ENCODE results near the gene TMEM132D.

The TMEM132D gene

DNA sequence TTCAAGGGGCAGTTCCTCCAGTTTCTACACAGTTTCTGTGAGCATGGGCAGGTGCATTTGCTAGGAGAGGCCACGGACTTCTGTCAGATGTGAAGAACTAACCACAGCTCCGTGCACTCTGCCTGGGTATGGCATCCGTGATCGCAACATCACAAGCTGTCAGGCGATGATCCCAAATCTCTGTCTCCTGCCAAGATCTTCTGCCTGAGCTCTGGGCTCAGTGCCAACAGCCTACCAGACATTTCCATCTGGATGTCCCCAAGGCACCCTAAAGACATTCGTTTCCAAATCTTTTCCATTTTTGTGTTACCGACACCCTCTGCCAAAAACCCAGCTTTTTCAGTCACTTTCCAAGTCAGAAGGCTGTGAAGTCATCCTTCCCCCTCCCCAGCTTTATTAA is 758.4 kb downstream of the TMEM132D start:
- DNase-seq, result no peak

DNA sequence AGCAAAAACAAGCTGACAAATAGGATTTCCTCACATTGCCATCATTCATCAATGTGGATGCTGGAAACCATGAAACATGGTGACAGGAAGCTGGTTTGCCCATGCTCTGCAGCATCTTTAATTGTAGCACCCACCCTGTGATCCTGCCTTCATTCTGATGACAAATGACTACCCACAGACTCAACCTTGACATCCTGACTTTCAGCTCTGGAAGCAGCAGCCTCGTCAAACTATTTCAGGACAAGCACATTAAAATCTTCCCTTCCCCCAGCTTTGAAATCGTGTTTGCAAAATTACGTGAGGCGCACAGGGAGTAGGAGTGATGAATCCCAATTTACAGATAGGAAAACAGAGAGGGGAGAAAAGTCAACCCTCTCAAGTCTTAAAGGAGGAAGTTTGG is 765.0 kb downstream of the TMEM132D start:
- DNase-seq, result no peak

DNA sequence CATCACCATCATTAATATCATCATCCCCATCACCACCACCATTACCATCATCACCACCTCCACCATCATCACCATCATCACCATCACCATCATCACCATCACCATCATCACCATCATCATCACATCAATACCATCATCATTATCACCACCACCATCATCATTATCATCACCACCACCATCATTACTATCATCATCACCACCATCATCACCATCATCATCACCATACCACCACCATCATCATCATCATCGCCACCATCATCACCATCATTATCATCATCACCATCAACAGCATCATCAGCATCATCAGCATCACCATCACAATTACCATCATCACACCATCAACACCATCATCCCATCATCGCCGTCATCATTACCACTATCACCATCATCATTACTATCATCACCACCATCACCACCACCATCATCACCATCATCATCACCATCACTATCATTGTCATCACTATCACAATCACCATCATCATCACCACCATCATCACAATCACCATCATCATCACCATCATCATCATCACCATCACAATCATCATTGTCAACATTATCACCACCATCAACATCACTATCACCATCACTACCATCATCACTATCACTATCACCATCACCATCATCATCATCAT is 767.0 kb downstream of the TMEM132D start:
- DNase-seq, result no peak

DNA sequence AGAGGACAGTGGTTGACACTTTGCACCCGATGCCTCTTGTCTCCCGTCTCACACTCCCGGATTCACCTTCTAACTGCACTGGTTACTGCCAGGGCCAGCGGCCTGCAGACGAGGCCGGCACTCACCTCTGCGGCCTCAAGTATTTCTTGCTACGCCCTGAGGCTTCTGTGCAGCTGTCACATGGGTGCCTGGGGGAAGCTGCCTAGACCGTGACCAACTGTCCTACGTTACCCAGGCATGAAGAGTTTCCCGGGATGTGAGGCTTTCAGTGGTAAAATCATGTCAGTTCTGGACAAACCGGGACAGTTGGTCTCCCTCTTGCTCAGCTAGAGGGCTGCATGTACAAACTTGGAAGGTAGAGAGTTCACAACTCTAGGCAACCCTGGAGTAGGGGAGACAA is 776.1 kb downstream of the TMEM132D start:
- DNase-seq, result no peak

DNA sequence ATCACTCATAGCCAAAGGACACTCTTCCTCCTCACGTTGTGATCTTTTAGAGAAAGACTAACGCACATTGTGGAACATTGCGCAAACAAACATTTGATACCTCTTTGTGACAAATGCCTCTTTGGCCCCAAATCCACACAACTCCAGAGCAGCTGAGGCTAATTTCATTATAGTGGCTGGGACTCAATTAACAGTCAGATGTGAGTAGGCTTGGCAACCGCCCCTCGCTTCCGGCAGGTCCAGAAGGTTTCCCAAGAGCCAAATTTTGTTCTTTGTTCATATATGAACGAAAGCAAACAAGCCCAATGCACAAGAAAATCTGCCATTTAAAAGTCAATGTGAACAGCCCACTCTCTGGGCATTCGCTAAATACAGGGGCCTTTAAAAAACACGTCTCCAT is 776.6 kb downstream of the TMEM132D start:
- no peak for DNase-seq

DNA sequence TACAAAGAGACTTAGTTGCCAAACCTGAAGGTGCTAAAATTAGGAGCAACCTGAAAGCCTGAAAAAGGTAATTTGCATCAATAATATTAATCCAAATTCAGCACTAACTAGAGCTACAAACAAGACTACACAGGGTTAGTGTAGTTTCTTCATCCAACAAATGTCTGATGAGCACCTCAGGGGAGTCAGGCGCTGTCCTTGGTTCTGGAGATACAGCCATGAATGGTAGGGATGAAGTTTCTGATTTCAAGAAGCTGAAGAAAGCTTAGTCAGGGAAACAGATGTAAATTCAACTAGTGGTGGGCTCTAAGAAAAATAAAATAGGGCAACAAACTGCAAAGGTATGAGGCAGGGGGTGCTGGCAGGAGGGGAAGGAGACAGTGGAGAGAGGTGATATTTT is 784.3 kb downstream of the TMEM132D start:
- no peak for DNase-seq

DNA sequence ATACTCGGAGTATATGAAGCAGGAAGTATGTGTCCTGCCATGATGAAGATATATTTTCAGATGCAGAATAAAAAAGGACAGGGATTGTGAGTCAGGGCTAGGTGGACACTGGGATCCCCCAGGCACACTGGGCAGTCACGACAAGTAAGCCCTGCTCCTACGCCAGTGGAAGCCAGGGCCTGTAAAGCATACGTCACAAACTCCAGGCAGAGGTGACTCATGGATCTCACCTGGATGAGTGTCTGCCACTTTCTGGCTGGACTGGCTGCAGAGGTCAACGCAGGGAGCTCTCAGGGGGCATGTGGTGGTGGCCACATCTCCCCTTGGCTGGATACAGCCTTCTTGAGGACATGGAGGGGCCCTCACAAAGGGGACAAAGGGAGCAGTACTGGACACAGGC is 788.3 kb downstream of the TMEM132D start:
- DNase-seq, result no peak

DNA sequence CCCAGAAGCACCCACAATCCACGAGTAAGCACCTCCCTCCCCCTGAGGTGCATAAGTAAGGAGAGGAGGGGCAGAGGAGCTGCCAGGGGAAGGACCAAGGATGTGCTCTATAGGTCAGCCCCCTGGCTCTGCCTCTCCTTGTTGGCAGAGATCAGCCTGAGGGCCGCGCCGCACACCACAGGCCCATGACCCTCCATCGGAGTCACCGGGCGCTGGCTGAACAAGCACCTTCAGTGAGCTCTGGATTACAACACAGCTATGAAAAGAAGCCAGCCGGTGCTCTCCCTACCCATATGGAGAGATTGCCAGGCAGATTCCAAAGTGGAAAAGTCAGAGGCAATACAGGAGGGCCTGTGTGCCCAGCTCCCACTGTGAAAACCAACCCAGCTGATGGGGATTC is 793.2 kb downstream of the TMEM132D start:
- DNase-seq, result no peak

DNA sequence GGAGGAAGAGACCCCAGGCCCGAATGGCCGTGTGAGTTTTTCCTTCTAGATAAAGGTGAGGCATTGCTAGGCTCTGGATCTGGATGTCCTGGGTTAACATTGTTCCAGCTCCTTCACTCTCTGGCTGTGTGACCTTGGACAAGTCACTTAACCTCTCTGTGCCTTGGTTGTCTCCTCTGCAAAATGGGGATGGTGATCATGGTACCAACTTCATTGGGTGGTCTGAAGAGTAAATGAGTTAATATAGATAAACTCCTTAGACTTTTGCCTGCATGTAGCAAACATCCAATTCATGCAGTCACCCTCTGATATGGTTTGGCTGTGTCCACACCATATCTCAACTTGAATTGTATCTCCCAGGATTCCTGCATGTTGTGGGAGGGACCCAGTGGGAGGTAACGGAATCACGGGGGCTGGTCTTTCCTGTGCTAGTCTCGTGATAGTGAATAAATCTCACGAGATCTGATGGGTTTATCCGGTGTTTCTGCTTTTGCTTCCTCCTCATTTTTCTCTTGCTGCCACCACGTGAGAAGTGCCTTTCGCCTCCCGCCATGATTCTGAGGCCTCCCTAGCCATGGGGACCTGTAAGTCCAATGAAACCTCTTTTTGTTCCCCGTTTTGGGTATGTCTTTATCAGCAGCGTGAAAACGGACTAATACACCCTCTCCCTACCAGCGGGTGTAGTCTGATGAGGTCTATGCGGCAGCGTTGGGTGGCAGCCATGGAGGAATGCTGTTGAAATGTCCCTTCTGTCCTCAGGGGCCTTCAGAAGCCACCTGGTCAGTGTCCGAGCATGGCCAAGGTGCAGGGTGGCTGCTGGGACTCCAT is 794.4 kb downstream of the TMEM132D start:
- DNase-seq, result no peak

DNA sequence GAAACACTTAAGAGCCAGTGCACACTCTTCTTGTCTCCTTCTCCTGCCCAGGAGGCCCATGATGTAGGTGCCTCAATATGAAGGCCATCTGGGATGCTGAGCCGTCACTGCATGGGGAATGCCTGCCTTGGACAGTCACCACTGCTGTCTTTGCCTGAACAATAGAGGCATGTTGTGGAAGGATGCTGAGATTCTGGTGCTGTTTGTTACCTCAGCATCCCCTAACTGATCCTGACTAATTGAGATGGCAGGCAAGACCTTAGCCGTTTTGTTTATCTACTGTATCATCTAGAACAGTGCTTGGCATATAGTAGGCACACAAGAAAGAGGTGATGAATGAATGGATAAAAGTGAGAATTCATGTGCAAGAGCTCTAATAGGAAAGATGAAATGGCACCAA is 797.1 kb downstream of the TMEM132D start:
- DNase-seq, result no peak

DNA sequence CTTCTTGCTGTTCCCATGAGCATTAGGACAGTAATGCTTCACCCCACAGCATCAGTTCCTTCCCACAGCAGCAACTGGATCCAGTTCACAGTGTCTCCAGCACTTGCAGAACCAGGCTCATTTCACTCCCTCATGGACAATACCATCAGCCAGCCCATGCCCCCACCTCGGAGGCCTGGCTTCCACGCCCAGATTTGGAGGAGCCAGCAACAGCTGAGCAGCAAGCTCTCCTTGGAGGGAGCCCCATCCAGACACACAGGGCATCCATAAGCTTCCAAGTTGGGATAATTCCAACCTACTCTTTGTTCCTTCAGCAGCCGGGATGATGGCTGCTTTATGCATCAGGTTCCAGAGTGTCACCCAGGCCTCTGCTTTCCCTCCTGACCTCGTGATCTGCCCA is 800.6 kb downstream of the TMEM132D start:
- no peak for DNase-seq

DNA sequence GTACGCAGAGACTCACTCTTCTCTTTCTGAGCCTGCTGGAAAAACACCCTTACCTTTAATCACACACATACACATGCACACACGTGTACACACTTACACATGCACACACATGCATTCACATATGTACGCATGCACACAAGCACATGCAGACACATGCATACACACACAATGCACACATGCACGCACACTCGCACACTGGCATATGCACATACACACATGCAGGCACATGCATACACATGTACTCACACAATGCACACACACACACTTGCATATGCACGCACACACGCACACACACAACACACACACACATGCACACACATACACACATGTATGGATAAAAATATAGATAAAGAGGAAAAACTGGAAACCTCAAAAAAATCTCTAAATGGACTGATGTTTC is 801.6 kb downstream of the TMEM132D start:
- DNase-seq, result no peak

DNA sequence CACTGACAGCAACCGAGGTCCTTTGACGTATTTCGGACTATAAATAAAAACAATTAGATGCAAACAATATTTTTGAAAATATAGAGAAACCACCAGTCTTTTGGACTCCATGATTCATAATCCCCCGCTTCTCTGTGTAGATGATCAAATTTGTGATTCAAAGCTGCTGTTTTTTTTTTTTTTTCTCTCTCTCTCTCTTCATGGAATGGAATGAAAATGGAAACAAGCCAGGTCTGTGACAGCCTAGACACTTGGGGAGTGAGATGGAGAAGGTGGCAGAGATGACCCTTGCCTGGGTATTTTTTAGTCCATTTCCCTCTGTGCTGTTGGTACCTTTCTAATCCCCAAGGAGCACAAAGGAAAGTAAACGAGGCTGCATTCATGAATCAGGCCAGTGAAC is 802.0 kb downstream of the TMEM132D start:
- DNase-seq, result no peak

DNA sequence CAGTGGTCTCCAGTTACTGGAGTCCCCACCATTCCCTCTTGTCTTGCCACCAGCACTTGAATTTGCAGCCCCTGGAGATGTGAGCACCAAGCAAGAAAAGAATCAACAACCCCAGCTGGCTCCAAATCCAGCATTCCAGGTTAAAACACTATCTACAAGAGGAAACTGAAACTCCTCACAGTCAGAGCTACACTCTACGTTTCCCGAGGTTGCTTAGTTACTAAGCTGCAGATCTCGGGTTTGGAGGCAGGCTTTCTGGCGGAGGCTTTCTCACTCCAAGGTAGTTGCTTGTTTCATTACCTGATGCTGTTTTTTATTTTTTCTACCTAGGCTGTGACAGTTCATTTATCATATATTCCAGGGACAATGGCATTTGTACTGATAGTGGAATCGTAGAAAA is 802.4 kb downstream of the TMEM132D start:
- no peak for DNase-seq

DNA sequence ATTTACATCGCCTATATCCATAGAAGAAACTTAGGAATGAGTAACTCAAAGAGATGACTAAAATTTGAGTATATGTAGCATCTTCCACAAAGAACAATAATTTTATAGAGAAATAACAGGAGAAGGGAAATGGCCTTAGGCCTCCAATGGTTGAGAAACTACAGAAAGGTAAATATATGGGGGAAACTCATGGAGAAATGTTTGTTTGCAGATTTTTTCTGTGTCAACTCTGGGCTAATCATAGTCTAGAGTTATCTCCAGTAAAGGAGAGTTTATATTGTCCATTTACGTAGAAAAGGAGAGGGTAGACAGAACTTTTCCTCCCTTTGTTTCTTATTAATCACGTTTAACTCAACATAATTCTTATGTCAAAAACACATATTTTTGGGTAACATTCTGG is 806.4 kb downstream of the TMEM132D start:
- DNase-seq, result no peak

DNA sequence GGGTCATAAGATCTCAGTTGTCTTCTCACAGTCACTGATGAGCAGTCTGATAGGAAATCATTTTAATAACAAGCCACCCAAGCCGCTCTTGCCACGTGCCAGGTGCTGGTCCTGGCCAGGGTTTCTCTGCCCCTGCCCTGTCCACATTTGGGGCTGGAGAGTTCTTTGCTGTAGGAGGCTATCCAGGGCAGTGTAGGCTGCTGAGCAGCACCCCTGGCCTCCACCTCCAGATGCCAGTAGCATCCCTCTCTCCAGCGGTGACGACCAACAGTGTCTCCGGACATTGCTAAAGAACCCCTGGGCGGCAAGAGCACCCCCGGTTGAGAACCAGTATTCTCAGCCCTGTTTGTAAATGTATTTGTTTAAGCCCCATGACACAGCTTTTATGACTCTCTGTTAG is 806.9 kb downstream of the TMEM132D start:
- DNase-seq, result no peak

DNA sequence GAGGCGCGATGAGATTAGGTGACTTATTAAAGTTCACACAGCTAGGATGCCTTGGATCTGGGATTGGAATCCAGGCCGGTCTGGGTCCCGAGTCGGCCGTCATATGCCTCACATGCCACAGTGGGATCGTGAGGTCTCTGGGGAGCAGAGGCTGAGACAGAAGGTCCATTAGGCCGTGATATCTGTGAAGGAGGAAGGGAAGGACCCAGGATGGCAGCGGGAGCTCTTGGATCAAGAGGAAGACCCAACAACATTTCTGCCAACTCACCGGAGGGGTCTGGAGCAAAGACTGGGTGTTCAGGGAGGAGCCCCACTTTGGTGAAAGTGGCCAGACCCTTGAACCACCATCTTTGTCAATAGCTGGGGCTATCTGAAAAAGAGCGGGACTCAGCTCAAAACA is 807.6 kb downstream of the TMEM132D start:
- no peak for DNase-seq

DNA sequence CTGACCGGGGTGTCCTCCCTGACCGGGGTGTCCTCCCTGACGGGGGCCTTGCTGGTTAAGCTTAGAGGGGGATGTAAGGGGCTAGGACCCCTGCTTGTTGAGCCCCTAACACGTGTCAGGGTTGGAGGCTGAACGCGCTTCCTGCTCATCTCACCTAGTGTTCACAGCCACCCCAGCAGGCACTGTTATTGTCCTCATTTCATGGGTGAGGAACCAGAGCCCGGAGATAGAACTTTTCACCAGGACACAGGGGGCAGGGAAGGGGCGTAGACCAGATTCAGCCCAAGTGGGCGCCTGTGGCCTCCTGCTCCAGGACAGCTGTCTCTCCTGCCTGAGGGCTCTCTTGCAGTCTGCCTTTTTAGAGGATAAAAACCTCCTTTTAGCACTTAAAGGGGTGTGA is 814.2 kb downstream of the TMEM132D start:
- DNase-seq, result no peak

DNA sequence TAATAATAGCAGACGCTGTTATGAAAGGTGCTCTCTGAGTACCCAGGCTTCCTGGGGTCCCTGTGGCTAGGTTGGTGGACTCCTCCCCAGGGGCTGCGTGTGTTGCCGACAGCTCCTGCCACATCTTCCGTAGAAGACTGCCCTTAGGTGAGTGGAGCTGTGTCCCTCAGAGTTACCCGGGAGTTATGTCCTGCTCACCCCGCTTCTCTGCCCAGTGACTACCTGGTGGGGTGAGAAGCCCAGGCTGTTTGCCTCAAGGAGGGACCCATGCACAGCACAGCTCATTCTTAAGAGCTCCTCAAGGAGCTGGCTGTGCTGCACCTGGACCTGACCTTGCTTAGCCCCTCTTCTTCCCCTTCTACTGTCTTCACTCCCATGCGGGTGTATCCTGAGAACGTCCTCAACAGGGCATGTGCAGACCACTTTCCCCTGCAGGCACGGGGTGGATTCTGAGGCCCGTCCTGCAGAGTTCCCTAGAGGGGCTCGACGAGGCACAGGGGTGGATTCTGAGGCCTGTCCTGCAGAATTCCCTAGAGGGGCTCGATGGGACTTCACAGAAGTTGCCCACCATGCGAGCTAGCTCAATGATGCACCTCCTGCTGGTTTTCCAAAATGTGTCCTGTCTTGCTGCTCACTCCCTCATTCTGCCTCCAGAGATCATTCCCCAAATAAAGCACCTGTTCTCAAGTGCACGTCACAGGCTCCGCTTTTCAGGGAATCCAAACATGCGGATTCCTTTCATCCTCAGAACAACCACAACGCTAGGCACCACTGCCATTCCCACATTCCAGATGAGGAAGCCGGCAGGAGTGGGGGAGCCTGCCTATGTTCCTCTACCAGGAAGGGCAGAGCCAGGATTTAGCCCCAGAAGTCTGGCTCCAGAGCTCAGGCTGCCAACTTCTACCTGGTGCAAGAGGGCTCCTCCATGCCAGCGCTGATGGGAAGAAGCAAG is 818.7 kb downstream of the TMEM132D start:
- DNase-seq, result no peak

DNA sequence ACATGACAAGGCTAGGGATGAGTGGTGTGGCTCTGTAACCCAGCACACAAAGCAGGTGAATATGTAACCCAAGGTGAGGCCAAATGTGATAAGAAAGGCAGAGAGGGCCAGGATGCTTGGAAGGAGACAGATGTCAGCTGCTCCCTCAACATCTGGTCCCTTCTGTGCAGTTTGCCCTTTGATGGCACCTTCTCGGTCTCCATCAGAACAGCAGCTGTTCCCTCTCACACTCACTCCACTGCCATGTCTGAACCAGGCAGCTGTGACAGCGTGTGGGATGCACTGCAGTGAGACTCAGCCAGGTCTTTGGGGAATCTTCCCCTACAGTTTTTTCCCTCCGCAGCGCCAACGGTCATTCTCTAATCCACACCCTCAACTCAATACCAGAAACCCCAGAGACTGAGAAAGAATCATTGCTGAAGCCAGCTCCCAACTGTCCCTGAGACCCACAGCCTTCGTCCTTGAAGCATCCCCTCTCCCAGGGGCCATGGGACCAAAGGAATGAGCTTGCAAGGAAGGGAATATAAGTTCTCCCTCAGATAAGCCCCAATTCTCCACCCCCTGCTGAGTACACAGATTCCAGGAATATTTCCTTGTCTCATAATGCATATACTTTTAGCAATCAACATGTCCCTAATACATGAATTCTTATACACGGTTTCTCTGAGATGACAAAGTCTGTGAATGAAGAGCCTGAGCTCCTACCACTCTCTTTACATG is 820.5 kb downstream of the TMEM132D start:
- no peak for DNase-seq

DNA sequence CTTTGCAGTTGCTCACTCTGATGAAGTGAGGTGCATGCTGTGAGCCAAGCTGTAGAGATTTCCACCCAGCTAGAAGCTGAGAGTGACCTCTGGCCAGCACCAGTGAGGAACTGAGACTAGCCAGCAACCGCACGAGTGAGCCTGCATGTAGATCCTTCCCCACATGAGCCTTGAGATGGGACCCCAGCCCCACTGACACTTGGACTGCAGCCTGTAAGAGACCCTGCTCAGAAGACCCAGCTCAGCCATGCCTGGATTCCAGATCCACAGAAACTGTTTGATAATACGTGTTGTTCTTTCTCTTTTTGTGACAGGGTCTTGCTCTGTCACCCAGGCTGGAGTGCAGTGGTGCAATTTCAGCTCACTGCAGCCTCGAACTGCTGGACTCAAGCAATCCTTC is 821.4 kb downstream of the TMEM132D start:
- DNase-seq, result no peak

DNA sequence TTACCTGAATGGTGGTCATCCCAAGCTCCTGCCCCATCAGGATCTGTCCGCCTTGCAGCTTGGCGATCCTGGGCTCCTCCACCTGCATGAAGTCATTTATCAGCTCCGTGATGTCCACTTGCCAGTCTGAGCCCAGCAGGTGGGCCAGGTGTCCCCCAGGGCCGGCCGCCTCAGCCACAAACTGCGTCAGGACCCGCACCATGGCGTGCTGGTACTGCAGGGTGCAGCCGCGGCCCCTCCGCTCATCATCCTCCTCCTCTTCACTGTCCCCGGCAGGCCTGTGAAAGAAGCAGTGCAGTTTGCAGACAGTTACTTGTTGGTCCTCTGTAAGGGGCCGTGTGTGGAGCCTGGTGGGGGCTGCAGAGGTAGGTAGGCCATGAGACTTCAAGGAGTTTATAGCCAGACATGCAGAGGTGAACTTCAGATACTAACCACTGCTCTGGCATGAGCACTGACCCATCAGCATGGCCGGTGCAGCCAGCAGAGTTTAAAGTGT is 822.0 kb downstream of the TMEM132D start:
- no peak for DNase-seq

DNA sequence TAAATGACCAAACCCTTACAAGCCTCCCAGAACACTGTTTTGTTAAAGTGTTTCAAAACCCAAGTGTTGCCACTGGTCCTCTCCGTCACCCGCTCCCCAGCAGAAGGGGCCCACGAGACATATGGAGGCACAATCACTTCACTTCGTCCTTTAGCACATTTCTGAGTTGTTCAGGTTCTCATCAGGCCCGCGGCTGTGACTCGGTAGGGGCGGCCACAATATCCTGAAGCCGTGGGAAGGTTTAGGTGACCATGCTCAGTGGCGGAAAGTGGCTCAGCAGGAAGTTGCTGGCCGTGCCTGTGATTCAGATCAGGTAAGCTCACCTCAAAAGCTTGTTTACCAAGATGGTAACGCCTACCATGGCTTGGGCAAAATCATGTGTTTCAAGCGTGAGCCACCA is 823.0 kb downstream of the TMEM132D start:
- DNase-seq, result no peak
